Mesenteric fat pad (tissue), 1 donor: Measurements from ENCODE around the gene GABRE. TPM values are rescaled to one million over a fixed set of nuclear protein-coding genes. Genes with fewer than 3 reads are reported as not detected.

Experiments used
- DNase-seq: peaks from one replicate; pipeline ENCODE4 v3.0.0-alpha.2; 2020; ENCODE audit warnings: low spot score
- long read RNA-seq: library from polyadenylated mRNA; unstranded; transcript quantifications from one replicate; pipeline ENCODE4 v2.0.0, GENCODE V29; 2020
- total RNA-seq: library from RNA; stranded (reverse); fragmentation: NEBNext Ultra II Directional; extraction: Animal tissue kit (Norgen Biotek cat#: 25700); gene quantifications from one replicate; pipeline ENCODE4 v1.2.1, GENCODE V29; 2021
- donor health status: DM: yes; HTN: yes; CAD: no.

The GABRE gene, protein sequence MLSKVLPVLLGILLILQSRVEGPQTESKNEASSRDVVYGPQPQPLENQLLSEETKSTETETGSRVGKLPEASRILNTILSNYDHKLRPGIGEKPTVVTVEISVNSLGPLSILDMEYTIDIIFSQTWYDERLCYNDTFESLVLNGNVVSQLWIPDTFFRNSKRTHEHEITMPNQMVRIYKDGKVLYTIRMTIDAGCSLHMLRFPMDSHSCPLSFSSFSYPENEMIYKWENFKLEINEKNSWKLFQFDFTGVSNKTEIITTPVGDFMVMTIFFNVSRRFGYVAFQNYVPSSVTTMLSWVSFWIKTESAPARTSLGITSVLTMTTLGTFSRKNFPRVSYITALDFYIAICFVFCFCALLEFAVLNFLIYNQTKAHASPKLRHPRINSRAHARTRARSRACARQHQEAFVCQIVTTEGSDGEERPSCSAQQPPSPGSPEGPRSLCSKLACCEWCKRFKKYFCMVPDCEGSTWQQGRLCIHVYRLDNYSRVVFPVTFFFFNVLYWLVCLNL
- 167 TPM for total RNA-seq
- long read RNA-seq, partial matches to known transcripts = 2 of 28 reads
- long read RNA-seq, other reads (novel, unspliced or antisense) = 25 of 28 reads

- no peak for DNase-seq
Measured at GRCh38 chrX:151974336-151975227, at the start of gene GABRE. Gene GABRE (minus strand): TSS chrX:151974676. CDS start chrX:151974625, 51 bp downstream.

DNA sequence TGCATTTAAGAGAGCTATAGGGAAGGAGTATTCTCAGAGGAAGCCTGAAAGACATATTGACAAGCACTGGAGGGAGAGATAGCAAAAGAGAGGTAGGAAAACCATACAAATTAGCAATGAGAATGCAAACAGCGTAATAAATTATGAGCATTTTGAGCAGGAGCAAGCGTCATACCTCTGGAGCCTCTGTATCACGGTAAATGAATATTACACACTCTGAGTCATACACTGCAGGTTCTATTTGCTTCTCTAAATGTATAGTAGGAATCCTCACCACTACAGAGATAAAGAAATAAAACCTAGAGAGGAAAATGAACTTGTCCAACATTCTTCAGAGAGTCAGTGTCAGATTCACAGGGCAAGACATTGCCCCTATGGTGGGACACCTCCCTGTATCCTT, 46.4 kb upstream of the GABRE start:
- no peak for DNase-seq

GRCh38 chrX:151999813-152000212, 25.3 kb upstream of the GABRE start:
- no peak for DNase-seq

GRCh38 chrX:151997539-151997938, 23.1 kb upstream of the GABRE start:
- no peak for DNase-seq

GRCh38 chrX:151996347-151996746, 21.9 kb upstream of the GABRE start:
- DNase-seq = no peak

DNA sequence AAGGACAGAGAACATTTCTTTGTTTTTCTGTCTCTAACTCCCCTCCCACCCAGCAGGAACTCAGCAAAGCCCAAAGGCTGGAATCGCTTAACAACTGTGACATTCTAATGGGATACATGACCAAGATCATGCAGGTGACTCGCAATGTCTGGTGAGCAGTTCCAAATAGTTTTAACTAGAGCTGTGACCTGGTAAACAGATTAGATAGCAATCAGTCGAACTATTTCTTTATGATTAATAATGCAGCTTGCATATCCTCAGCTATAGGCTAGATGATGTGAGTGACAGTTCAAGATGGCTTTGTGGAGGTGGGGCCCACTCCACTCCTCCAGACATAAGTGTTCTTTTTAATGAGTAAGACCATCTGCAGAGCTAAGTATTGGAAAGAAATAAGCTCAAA, 20.0 kb upstream of the GABRE start:
- DNase-seq = no peak

DNA sequence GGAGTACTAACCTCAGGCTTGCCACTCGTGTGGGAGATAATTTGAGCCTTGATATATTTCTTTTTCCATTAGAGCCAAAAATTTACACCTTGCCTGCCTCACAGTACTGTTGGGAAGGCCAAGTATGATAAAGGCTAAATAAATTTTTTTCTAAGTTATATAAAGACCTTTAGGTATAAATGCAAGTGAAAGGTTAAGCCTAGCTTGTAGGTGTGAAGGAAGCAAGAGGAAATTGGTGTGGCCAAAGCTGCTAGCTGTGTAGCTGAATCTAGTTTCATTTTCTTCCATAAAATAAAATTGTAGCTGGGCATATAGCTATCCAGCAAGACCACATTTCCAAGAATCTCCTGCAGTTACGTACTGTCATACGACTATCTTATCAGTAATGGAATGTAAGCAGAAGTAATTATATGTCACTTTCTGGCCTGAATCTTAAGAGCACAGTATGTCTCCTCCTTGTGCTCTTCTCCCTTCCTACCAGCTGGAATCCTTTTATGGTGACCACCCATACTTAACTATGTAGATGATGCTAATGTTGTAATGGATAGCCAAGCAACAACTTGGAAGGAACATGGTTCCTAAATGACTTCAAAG, 14.3 kb upstream of the GABRE start:
- no peak for DNase-seq

- no peak for DNase-seq
Measured at GRCh38 chrX:151987108-151987507, 12.6 kb upstream of the GABRE start.

DNA sequence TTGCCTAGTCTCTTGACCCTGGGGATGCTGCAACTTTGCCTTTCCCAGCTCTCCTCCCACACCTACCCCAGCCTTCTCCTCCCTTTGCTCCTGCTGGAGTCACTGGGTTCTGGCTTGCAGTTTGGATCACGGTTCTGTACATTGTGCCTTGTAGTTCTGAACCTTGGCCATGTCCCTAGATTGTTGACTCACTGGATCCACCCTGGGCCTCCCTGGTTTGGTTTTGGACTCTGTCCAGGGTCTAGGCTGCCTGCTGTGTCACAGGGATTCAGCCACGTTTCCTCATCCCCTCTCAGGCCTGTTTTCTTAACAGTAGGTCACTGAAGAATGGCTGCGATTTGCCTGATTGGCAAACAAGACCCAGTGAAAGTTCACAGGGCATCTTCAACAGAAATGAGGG, 11.5 kb upstream of the GABRE start:
- DNase-seq = no peak

DNA sequence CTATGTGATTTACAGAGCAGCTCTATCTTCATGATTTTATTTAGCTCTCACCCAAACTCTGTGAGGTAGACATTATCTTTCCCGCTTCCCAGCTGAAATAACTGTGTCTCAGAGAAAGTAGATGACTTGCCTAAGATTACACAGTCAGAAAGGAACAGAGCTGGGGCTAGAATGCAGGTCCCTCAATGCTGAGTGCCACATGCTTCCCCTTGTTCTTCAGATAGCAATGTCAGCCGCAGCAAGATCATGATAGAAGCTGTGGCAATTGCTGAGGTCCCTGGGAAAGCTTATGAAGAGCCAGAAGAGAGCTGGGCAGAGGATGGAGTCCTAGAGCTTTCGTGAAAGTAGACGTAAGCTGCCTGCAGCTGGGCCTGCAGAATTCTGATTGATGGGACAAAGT, 11.1 kb upstream of the GABRE start:
- DNase-seq = no peak

GRCh38 chrX:151984902-151985301, 10.4 kb upstream of the GABRE start:
- no peak for DNase-seq

DNA sequence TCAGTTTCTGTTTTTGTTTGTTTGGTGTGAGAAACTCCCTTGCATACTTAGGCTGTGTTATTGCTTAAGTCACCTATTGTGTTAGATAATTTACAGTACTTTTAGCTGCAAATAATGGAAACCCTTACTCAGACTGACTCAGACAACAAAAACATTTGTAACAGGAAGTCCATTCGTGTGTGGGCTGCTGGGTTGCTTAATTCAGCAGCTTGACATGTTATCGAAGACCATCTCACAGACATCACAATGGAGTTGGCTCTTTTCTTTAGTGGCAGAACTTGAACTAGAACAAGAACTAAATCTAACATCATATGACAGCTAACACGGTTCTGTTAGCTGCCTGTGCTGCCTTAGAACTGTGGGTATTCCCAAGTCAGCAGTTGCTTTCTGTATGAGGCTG, 9.9 kb upstream of the GABRE start:
- DNase-seq = no peak

- no peak for DNase-seq
Measured at GRCh38 chrX:151983186-151983585, 8.7 kb upstream of the GABRE start.

GRCh38 chrX:151982222-151982621, 7.7 kb upstream of the GABRE start:
- DNase-seq = no peak

- no peak for DNase-seq
Measured at GRCh38 chrX:151981129-151981528, 6.7 kb upstream of the GABRE start.

DNA sequence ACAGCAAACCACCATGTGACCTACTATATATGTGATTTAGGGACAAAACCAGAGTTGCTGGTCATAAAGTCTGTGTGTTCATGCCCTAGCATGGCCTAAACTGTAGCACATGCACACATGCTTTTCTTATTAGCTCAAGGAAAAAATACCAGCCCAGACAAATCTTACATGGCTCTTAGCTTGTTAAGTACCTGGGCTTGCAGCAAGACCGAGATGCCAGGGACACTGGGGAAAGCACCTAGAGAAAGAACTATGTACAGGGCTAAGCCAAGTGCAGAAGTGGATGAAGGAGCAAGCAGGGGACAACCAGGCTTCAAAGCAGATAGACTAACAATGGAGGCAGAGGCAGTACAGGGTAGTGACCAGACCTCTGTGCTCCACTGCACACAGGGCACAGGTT, 3.4 kb upstream of the GABRE start:
- DNase-seq = no peak

DNA sequence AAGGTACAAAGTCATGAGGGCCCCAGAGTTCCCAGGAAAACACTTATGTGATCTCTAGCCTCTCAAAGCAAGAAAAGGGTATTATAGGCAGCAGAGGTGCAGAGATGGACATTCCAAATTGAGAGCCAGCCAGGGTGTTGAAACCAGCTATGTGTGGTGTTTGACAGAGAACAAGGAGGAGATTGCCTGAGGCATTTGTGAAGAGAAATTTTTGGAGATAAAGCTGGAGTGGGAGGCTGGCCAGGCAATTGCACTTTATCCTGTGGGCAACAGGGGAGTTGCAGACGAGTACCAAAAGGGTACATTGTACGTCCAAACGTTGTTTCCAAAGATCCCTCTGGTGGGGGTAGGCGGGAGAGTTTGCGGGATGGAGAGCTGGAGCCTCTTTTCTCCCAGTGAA, 2.5 kb upstream of the GABRE start:
- no peak for DNase-seq

DNA sequence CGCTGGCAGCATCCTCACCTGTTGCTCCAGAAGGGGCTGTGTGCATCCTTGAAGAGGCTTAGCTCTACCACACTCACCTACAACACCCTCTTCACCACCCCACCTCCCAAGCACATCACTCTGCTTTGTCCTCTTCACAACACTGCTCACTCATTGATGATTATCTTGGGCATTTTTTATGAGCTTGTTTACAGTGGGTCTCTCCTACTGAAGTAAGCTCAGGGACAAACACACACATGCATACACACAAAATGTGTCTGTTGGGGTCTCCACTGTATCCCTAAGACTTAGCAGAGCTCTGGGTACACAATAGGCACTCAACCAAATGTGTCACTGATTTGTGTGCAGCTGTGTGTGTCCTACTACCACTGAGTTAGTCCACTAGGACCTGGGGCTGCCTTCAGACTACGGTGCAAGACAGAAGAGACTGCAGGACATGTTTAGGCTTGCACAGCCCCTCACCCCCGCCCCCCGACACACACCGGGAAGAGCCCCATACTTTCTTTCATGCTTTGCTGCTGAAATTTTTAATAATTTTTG, 1.3 kb upstream of the GABRE start:
- no peak for DNase-seq

GRCh38 chrX:151975228-151975593, 735 bp upstream of the GABRE start:
- DNase-seq = no peak

- no peak for DNase-seq
Measured at GRCh38 chrX:151973851-151974335, 583 bp downstream of the GABRE start.

DNA sequence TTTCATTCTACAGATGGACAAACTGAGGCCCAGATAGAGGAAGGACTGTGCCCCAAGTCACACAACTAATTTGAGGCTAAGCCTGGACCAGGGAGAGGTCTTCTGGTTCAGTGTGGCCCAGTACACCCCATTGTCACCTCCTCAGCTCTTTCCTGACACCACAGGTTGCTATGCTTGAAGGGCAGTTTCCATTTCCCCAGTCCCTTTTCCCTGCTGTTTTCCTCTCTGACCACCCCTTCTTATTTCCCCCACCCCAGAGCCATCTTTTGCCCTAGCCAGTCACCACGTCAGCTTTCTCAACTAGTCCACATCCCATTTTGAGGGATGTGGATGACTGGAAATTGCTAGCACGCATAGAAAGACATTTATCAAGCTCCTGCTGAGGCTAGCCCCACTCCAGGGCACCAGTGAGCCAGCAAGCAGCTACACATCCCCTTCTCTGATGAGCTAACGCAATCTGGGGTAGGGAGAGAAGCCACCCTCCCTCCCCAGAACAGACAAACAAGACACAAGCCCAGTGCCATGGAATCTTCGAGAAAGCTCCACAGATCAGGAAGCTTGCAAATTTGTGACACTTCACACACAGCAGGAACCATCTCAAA, 1.3 kb downstream of the GABRE start:
- no peak for DNase-seq
